ENCODE data around the gene PIP5K1B. TPM values are rescaled to one million over a fixed set of nuclear protein-coding genes. Genes with fewer than 3 reads are reported as not detected.

The PIP5K1B gene
- total and polyA plus RNA-seq, 4 donors, result 0.09 to 30.9 (median 0.29) TPM

GRCh38 chr9:68717552-68718443 is 12.8 kb downstream of the PIP5K1B start:
- WGBS, result 82% methylated on average over 2 of the region's 2 CpGs
- peaks cover 0 to 4% (median 0%) of the 10 kb centered on the region in 4 donors for H3K27me3 ChIP-seq (ENCODE audit: control insufficient read depth in 4 of 4, insufficient read depth in 4 of 4, low read length in 3 of 4)
- H3K9ac ChIP-seq (ENCODE audit: low read depth in 1 of 2, low read length in 2 of 2), result no peak overlapping the region
- no peaks in the 10 kb centered on the region for H3K36me3 ChIP-seq (ENCODE audit: control insufficient read depth in 4 of 4, insufficient read depth in 3 of 4, low read depth in 1 of 4, low read length in 3 of 4)
- H3K4me3 ChIP-seq (ENCODE audit: low read depth in 1 of 3, low read length in 3 of 3), result no peak overlapping the region
- DNase-seq (ENCODE audit: low spot score), result no peak
- H3K9me3 ChIP-seq (ENCODE audit: control insufficient read depth in 4 of 4, low read length in 3 of 4), result peaks cover 0 to 3% (median 0%) of the 10 kb centered on the region in 4 donors
- TF ChIP-seq GABPA (IDR thresholded peaks at IDR 0.05 in 1 of 2, conservative IDR thresholded peaks at IDR 0.05 in 1 of 2) (no peak), EGR1 (IDR thresholded peaks at IDR 0.05; ENCODE audit: low read depth in 2 of 2) (no peak), REST (IDR thresholded peaks at IDR 0.05) (no peak), ZBTB33 (IDR thresholded peaks at IDR 0.05) (no peak), YY1 (IDR thresholded peaks at IDR 0.05) (no peak), FOXA2 (IDR thresholded peaks at IDR 0.05) (no peak), NR2F2 (IDR thresholded peaks at IDR 0.05) (no peak), RAD21 (IDR thresholded peaks at IDR 0.05) (no peak), HNF4A (conservative IDR thresholded peaks at IDR 0.05) (no peak), JUND (IDR thresholded peaks at IDR 0.05) (no peak), TAF1 (conservative IDR thresholded peaks at IDR 0.05) (no peak), ATF3 (IDR thresholded peaks at IDR 0.05) (no peak), SP1 (IDR thresholded peaks at IDR 0.05) (no peak), RXRA (IDR thresholded peaks at IDR 0.05) (no peak), HNF4G (IDR thresholded peaks at IDR 0.05) (no peak), FOXA1 (IDR thresholded peaks at IDR 0.05) (no peak)
- TF ChIP-seq, protein P1, sequence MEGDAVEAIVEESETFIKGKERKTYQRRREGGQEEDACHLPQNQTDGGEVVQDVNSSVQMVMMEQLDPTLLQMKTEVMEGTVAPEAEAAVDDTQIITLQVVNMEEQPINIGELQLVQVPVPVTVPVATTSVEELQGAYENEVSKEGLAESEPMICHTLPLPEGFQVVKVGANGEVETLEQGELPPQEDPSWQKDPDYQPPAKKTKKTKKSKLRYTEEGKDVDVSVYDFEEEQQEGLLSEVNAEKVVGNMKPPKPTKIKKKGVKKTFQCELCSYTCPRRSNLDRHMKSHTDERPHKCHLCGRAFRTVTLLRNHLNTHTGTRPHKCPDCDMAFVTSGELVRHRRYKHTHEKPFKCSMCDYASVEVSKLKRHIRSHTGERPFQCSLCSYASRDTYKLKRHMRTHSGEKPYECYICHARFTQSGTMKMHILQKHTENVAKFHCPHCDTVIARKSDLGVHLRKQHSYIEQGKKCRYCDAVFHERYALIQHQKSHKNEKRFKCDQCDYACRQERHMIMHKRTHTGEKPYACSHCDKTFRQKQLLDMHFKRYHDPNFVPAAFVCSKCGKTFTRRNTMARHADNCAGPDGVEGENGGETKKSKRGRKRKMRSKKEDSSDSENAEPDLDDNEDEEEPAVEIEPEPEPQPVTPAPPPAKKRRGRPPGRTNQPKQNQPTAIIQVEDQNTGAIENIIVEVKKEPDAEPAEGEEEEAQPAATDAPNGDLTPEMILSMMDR (IDR thresholded peaks at IDR 0.05; ENCODE audit: low read depth, low read length, missing input control), result no peak
- TF ChIP-seq, protein P2, sequence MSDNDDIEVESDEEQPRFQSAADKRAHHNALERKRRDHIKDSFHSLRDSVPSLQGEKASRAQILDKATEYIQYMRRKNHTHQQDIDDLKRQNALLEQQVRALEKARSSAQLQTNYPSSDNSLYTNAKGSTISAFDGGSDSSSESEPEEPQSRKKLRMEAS (IDR thresholded peaks at IDR 0.05), result no peak
- H3K4me1 ChIP-seq (ENCODE audit: control insufficient read depth in 4 of 4, insufficient read depth in 4 of 4, low read length in 3 of 4), result no peaks in the 10 kb centered on the region
- no peak overlapping the region for H3K27ac ChIP-seq (ENCODE audit: low read depth in 1 of 2, low read length in 2 of 2)
